Endothelial cell of umbilical vein (primary cell): Measurements from ENCODE around the gene TOM1. TPM values are rescaled to one million over a fixed set of nuclear protein-coding genes. Genes with fewer than 3 reads are reported as not detected.
A peak's percentile ranks its signal among the peaks of the same experiment; 100 is the strongest.

Experiments used
- BruUV-seq: library from RNA; stranded (reverse); fragments of 400-500 nt; replicated peaks from 2 replicates; lab custom pipeline; 2021; lab: Mats Ljungman, UMichigan
- CTCF ChIA-PET: fragments of 300-600, 350-600 bp; sonication (Branson Sonifier 250); formaldehyde crosslinking; loops from one replicate; lab custom pipeline; 2021; ENCODE audit warnings: antibody characterized with exemption, inconsistent platforms; lab: Charles Lee
- POLR2A ChIA-PET: fragments of 300-600, 350-600 bp; sonication (Branson Sonifier 250); formaldehyde crosslinking; loops from one replicate; lab custom pipeline; 2021; ENCODE audit warnings: antibody characterized with exemption, inconsistent platforms; lab: Charles Lee
- DNase-seq: peaks from one replicate; pipeline ENCODE4 v3.0.0-alpha.2; 2011; ENCODE audit warnings: low read depth, low spot score
- FAIRE-seq: peaks from 2 replicates; lab custom pipeline; 2011; peaks lifted over from hg19 to GRCh38; lab: Jason Lieb, UNC
- H2AFZ ChIP-seq: 2 replicates; pipeline ENCODE4 v1.6.0; 2012; ENCODE audit warnings: low read depth, low read length, control low read depth, inconsistent platforms
- H3K27ac ChIP-seq: 2 replicates; pipeline ENCODE4 v1.5.1; 2011; ENCODE audit warnings: low read depth, mild to moderate bottlenecking, control low read depth, low read length, moderate library complexity; ENCODE audit not compliant: insufficient read depth
- H3K27me3 ChIP-seq, 2 experiments: 2 replicates each; pipeline versions ENCODE4 v1.6.0 to v1.6.1; 2011; ENCODE audit warnings: low read length in 2 of 2, mixed read lengths in 1 of 2; ENCODE audit not compliant: control insufficient read depth in 2 of 2, insufficient read depth in 2 of 2
- H3K36me3 ChIP-seq, 2 experiments: 2 replicates in 1 of 2; 3 replicates in 1 of 2; pipeline ENCODE4 v1.5.1; 2011; ENCODE audit warnings: low read length in 2 of 2, mild to moderate bottlenecking in 1 of 2, moderate library complexity in 1 of 2; ENCODE audit not compliant: control insufficient read depth in 2 of 2, insufficient read depth in 2 of 2; ENCODE audit errors: extremely low read depth in 1 of 2
- H3K4me1 ChIP-seq: 3 replicates; pipeline ENCODE4 v1.5.1; 2011; ENCODE audit warnings: mild to moderate bottlenecking, low read length; ENCODE audit not compliant: control insufficient read depth, insufficient read depth; ENCODE audit errors: extremely low read depth
- H3K4me2 ChIP-seq: 2 replicates; pipeline ENCODE4 v1.6.1; 2011; ENCODE audit warnings: low read length, control low read depth, mixed read lengths; ENCODE audit not compliant: insufficient read depth
- H3K4me3 ChIP-seq, 3 experiments: fragments of 200-600 bp in 1 of 3; sonication (generic), shearing (Covaris generic) in 1 of 3; replicated peaks in 1 of 3; 2 replicates each; pipeline ENCODE4 v1.5.1; 2011 to 2016; ENCODE audit warnings: control low read depth in 3 of 3, low read length in 3 of 3, mild to moderate bottlenecking in 2 of 3, inconsistent platforms in 1 of 3, low read depth in 1 of 3, moderate library complexity in 1 of 3; ENCODE audit not compliant: insufficient read depth in 1 of 3
- H3K79me2 ChIP-seq: 2 replicates; pipeline ENCODE4 v1.6.0; 2012; ENCODE audit warnings: low read length, inconsistent platforms; ENCODE audit not compliant: control insufficient read depth, insufficient read depth
- H3K9ac ChIP-seq: replicated peaks from 2 replicates; pipeline ENCODE3; 2011; ENCODE audit warnings: low read length, control low read depth; ENCODE audit not compliant: insufficient read depth; ENCODE audit errors: extremely low read depth
- H3K9me1 ChIP-seq: replicated peaks from 3 replicates; pipeline ENCODE4 v1.6.0; 2011; ENCODE audit warnings: mild to moderate bottlenecking, low read length; ENCODE audit not compliant: control insufficient read depth, insufficient read depth; ENCODE audit errors: extremely low read depth
- H3K9me3 ChIP-seq: replicated peaks from 2 replicates; pipeline ENCODE4 v1.5.1; 2012; ENCODE audit warnings: low read length, inconsistent platforms; ENCODE audit not compliant: control insufficient read depth, insufficient read depth
- H4K20me1 ChIP-seq: replicated peaks from 2 replicates; pipeline ENCODE3; 2011; ENCODE audit warnings: mild to moderate bottlenecking, low read length; ENCODE audit not compliant: control insufficient read depth, insufficient read depth; ENCODE audit errors: extremely low read depth
- CTCF ChIP-seq, 2 donors: IDR thresholded peaks; 1 replicate in 1 of 2; 2 replicates in 1 of 2; pipeline ENCODE4 v1.5.1; 2011; ENCODE audit warnings: low read length in 2 of 2, mild to moderate bottlenecking in 2 of 2, moderate library complexity in 2 of 2, control low read depth in 1 of 2, inconsistent platforms in 1 of 2, low read depth in 1 of 2; ENCODE audit not compliant: insufficient read depth in 1 of 2; ENCODE audit errors: extremely low read depth in 1 of 2
- GATA2 ChIP-seq: IDR thresholded peaks from 2 replicates; pipeline ENCODE4 v1.7.0; 2011; ENCODE audit warnings: low read depth, mild to moderate bottlenecking, moderate library complexity, mixed read lengths, low read length; ENCODE audit not compliant: insufficient read length, insufficient read depth
- JUN ChIP-seq: IDR thresholded peaks from 2 replicates; pipeline ENCODE4 v1.6.1; 2011; ENCODE audit warnings: borderline replicate concordance, low read depth; ENCODE audit not compliant: insufficient read length, insufficient read depth
- POLR2AphosphoS5 ChIP-seq: IDR thresholded peaks from 2 replicates; pipeline ENCODE4 v1.6.1; 2012; ENCODE audit warnings: low read depth, mild to moderate bottlenecking, control low read depth, low read length, moderate library complexity; ENCODE audit not compliant: insufficient read depth
- dilution Hi-C: fragments of 300-500 bp; cut with MboI; formaldehyde crosslinking; loops from one replicate; pipeline ENCODE4 v1.15.0; 2019; ENCODE audit warnings: low sequenced_read_pairs; ENCODE audit not compliant: extremely low pct_ligation_motif_present
- intact Hi-C: fragments of 100-400 bp; cut with micrococcal nuclease; formaldehyde crosslinking; loops from one replicate; pipeline ENCODE4 v1.10.0; 2022
- polyA plus RNA-seq, 4 experiments: library from polyadenylated mRNA; depleted of rRNA in 3 of 4; stranded (reverse) in 3 of 4; unstranded in 1 of 4; fragments of >200 nt; gene quantifications; 2 replicates each; pipeline versions ENCODE4 v1.2.1 to v1.2.3, GENCODE V29; 2011 to 2012; ENCODE audit warnings: missing spikeins in 1 of 4
- total RNA-seq: library from RNA; stranded (reverse); gene quantifications from 2 replicates; pipeline ENCODE4 v1.2.3, GENCODE V29; 2021

Gene TOM1
- total and polyA plus RNA-seq, 2 donors (not counting 3 experiments of a cell fraction or from before 2014, with no cell fraction given) = 36.4 to 74.4 TPM

GRCh38 chr22:35257002-35257320, 42.7 kb upstream of the TOM1 start:
- H2AFZ ChIP-seq = peak overlapping the region; percentile 96
- no TSS peak for BruUV-seq
- peak overlapping the region; percentile 77 to 96 (median 92) for H3K4me3 ChIP-seq
- H3K27ac ChIP-seq = peak overlapping the region; percentile 80
- peak overlapping the region; percentile 76 for H3K4me2 ChIP-seq
- DNase-seq (no peak), FAIRE-seq (no peak)
- H3K9me3 ChIP-seq = no peaks in the 10 kb centered on the region
- H4K20me1 ChIP-seq = no peaks in the 10 kb centered on the region
- H3K27me3 ChIP-seq = peaks cover 2 to 3% of the 10 kb centered on the region in 2 experiments
- peaks cover 3% of the 10 kb centered on the region for H3K9me1 ChIP-seq
- dilution Hi-C loops (no loop called here), intact Hi-C loops (no loop called here)
- no peaks in the 10 kb centered on the region for H3K36me3 ChIP-seq
- peaks cover 32% of the 10 kb centered on the region for H3K79me2 ChIP-seq
- TF ChIP-seq POLR2AphosphoS5 (no peak), GATA2 (no peak), CTCF (IDR thresholded peaks at IDR 0.05; ENCODE audit: extremely low read depth in 1 of 2, insufficient read depth in 1 of 2, low read depth in 1 of 2, low read length in 2 of 2) (no peak), JUN (no peak)
- ChIA-PET POLR2A (interaction anchor here (1.3 kb wide), 1 partner anchor 43 kb away, joined by 4 read pairs; the partner anchor contains the start of gene TOM1), CTCF (interaction anchor here (1.4 kb wide), 2 partner anchors 9 to 26 kb away, joined by 4 to 9 read pairs; no protein-coding TSS in a partner anchor)
- H3K4me1 ChIP-seq = peaks cover 12% of the 10 kb centered on the region
- H3K9ac ChIP-seq = peak overlapping the region; percentile 96
